ENCODE data around the gene ZNF525.

DNA sequence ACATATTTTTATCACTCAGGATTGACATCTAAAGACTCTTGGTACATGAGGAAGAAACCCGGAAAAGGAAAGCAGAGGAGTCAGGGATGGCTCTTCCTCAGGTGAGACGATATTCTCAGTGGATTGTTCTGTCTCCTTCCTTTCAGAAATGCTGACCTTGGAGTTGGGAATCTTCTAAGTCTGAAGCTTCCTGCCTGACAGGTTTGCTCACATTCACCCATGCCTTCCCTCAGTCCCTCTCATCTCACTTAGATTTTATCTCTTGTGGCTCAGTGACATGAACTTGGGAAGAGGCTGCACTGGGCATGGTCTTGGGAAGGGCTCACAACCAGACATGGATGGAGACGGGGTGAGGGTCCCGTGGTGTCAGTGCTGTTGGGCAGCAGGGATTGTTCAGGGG, 6.7 kb downstream of the ZNF525 start:
- TF ChIP-seq YY1 (IDR thresholded peaks at IDR 0.05; ENCODE audit: insufficient read depth, insufficient read length) (no peak), SUZ12 (IDR thresholded peaks at IDR 0.05; ENCODE audit: extremely low read depth, insufficient read depth, insufficient read length) (no peak), ZNF274 (IDR thresholded peaks at IDR 0.05; ENCODE audit: low read depth, low read length) (no peak)
